Activated CD4-positive, alpha-beta T cell treated with anti-CD3 and anti-CD28 coated beads, Interleukin-2, amount 10 ng/mL, durations not matched to agents 7 days and 5 days (primary cell): ENCODE results near the gene ROR2. TPM values are rescaled to one million over a fixed set of nuclear protein-coding genes. Genes with fewer than 3 reads are reported as not detected.
A peak's percentile ranks its signal among the peaks of the same experiment; 100 is the strongest.

Experiments used
- CTCF ChIA-PET: fragments of 350-600 bp; sonication (Branson Sonifier 250); formaldehyde crosslinking; loops from one replicate; lab custom pipeline; 2021; ENCODE audit warnings: antibody characterized with exemption; lab: Charles Lee
- POLR2A ChIA-PET: fragments of 350-600 bp; sonication (Branson Sonifier 250); formaldehyde crosslinking; loops from one replicate; lab custom pipeline; 2021; ENCODE audit warnings: antibody characterized with exemption; lab: Charles Lee
- DNase-seq: peaks from one replicate; pipeline ENCODE4 v3.0.0-alpha.2; 2020
- H3K27ac Mint-ChIP-seq: one replicate; pipeline ENCODE4 v1.8.0; 2021; ENCODE audit warnings: mild to moderate bottlenecking, moderate library complexity, mixed read lengths
- H3K27me3 Mint-ChIP-seq: one replicate; pipeline ENCODE4 v1.8.0; 2021; ENCODE audit warnings: mixed read lengths
- H3K36me3 Mint-ChIP-seq: one replicate; pipeline ENCODE4 v1.8.0; 2021; ENCODE audit warnings: low read depth, mixed read lengths
- H3K4me1 Mint-ChIP-seq: one replicate; pipeline ENCODE4 v1.8.0; 2021; ENCODE audit warnings: mixed read lengths
- H3K4me3 Mint-ChIP-seq: one replicate; pipeline ENCODE4 v1.8.0; 2021; ENCODE audit warnings: mild to moderate bottlenecking, moderate library complexity, mixed read lengths
- H3K9me3 Mint-ChIP-seq: one replicate; pipeline ENCODE4 v1.8.0; 2021; ENCODE audit warnings: mixed read lengths
- total RNA-seq, 2 experiments: library from RNA; stranded (reverse); gene quantifications; one replicate each; pipeline ENCODE4 v1.2.3, GENCODE V29; 2021

The ROR2 gene
- total RNA-seq, 2 experiments from 2014 or later = 0.48 to 0.55 TPM

GRCh38 chr9:91844701-91845291, 105.2 kb downstream of the ROR2 start:
- no peaks in the 10 kb centered on the region for H3K9me3 Mint-ChIP-seq
- no peak overlapping the region for H3K4me3 Mint-ChIP-seq
- H3K27ac Mint-ChIP-seq = no peak overlapping the region
- POLR2A ChIA-PET = no interaction called here
- H3K4me1 Mint-ChIP-seq = peaks cover 33% of the 10 kb centered on the region
- no peak for DNase-seq
- no peaks in the 10 kb centered on the region for H3K36me3 Mint-ChIP-seq
- H3K27me3 Mint-ChIP-seq = peaks cover 12% of the 10 kb centered on the region
- CTCF ChIA-PET = interaction anchor here (1.0 kb wide), 1 partner anchor 47 kb away, joined by 3 read pairs; no protein-coding TSS in a partner anchor

DNA sequence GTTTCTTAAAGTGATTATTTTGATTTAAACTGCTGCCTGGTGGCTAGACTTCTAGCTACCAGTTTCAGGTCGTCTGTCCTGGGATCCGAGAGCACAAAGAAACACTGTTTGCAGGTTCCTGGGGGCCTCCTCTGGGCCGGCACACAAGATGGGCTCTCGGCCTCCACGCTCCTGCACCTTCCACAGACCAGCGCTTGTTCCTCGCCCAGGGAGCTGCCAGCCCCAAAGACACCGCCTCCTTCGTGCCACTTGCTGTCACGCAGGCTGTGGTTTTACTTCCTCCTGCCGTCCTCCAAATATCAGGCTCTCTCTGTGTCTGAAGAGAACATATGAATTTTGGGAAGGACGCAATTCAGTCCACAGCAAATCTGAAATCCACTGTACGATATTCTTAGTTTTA, 105.8 kb downstream of the ROR2 start:
- Mint-ChIP-seq H3K36me3 (no peaks in the 10 kb centered on the region), H3K9me3 (no peaks in the 10 kb centered on the region), H3K27me3 (peaks cover 8% of the 10 kb centered on the region), H3K27ac (peak overlapping the region; percentile 19), H3K4me3 (no peak overlapping the region), H3K4me1 (peaks cover 37% of the 10 kb centered on the region)
- ChIA-PET CTCF (interaction anchor here (1.0 kb wide), 1 partner anchor 47 kb away, joined by 3 read pairs; no protein-coding TSS in a partner anchor), POLR2A (no interaction called here)
- no peak for DNase-seq

GRCh38 chr9:91843623-91844148, 106.3 kb downstream of the ROR2 start:
- peaks cover 7% of the 10 kb centered on the region for H3K27me3 Mint-ChIP-seq
- peaks cover 38% of the 10 kb centered on the region for H3K4me1 Mint-ChIP-seq
- DNase-seq = no peak
- H3K36me3 Mint-ChIP-seq = no peaks in the 10 kb centered on the region
- H3K9me3 Mint-ChIP-seq = no peaks in the 10 kb centered on the region
- CTCF ChIA-PET = interaction anchor here (1.0 kb wide), 1 partner anchor 48 kb away, joined by 3 read pairs; no protein-coding TSS in a partner anchor
- no peak overlapping the region for H3K27ac Mint-ChIP-seq
- no peak overlapping the region for H3K4me3 Mint-ChIP-seq
- POLR2A ChIA-PET = no interaction called here

DNA sequence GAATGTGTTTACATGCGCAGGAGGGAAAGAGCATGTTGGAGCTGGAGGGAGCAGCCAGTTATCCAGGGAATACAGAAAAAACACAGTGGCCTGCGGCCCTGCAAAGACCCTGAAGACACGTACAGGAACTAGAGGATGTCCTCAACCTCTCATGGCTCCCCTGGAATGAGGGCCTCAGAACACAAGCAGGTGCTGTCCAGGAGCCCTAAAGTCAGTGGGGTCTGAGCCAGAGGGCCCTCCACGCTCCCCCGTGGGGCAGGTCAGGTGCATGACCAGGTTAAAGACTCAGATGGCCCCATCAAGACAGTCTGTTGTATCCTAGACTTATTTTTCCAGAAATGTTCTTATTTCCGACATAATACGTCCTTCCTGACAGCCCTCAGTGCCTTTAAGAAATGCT, 106.9 kb downstream of the ROR2 start:
- Mint-ChIP-seq H3K36me3 (no peaks in the 10 kb centered on the region), H3K4me1 (peaks cover 38% of the 10 kb centered on the region), H3K27me3 (peaks cover 6% of the 10 kb centered on the region), H3K9me3 (no peaks in the 10 kb centered on the region), H3K27ac (no peak overlapping the region), H3K4me3 (no peak overlapping the region)
- ChIA-PET POLR2A (no interaction called here), CTCF (no interaction called here)
- no peak for DNase-seq

DNA sequence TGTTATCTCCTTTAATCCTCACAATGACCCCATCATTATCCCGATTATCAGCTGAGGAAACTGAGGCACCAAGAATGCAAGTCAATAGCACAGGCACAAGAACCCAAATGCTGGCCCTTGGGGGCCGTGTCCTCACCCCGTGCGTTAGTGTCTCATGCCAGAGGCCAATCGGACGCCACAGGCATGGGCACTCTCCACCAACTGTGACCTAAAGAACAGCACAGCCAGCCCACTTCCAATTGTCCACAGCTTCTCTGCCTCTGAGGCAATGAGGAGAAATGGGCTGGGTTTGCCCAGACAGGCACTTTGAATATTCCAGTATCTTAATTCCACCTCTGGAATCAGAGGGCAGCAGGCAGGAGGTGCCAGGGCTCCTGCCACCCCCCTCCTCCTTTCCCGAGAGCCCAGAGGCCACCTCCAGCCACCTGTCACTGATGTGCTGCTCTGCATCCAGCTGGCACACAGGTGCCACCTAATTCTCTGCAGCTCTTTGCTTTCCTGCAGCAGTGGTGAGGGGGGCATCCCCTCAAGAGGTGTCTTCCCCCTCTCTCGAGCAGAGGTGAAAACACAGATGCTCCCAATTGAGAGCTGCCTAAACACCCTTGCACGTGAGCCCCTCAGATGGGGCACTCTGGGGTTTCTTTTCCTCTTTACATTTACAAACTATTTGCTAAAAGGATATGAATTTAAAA, 107.5 kb downstream of the ROR2 start:
- CTCF ChIA-PET = no interaction called here
- H3K4me3 Mint-ChIP-seq = no peak overlapping the region

GRCh38 chr9:91841591-91841990, 108.4 kb downstream of the ROR2 start:
- no peaks in the 10 kb centered on the region for H3K36me3 Mint-ChIP-seq
- no peaks in the 10 kb centered on the region for H3K9me3 Mint-ChIP-seq
- H3K27me3 Mint-ChIP-seq = peaks cover 6% of the 10 kb centered on the region
- no peak overlapping the region for H3K4me3 Mint-ChIP-seq
- POLR2A ChIA-PET = no interaction called here
- DNase-seq = no peak
- peaks cover 28% of the 10 kb centered on the region for H3K4me1 Mint-ChIP-seq
- CTCF ChIA-PET = no interaction called here
- no peak overlapping the region for H3K27ac Mint-ChIP-seq

More for the DNA sequence above, 107.5 kb downstream of the ROR2 start:
- DNase-seq = no peak
- Mint-ChIP-seq H3K27ac (no peak overlapping the region), H3K36me3 (no peaks in the 10 kb centered on the region), H3K4me1 (peaks cover 36% of the 10 kb centered on the region), H3K27me3 (peaks cover 6% of the 10 kb centered on the region), H3K9me3 (no peaks in the 10 kb centered on the region)
- POLR2A ChIA-PET = no interaction called here

GRCh38 chr9:91840882-91841281, 109.1 kb downstream of the ROR2 start:
- no peak for DNase-seq
- ChIA-PET CTCF (no interaction called here), POLR2A (no interaction called here)
- Mint-ChIP-seq H3K4me3 (no peak overlapping the region), H3K27ac (no peak overlapping the region), H3K36me3 (no peaks in the 10 kb centered on the region), H3K9me3 (no peaks in the 10 kb centered on the region), H3K4me1 (peaks cover 28% of the 10 kb centered on the region), H3K27me3 (peaks cover 8% of the 10 kb centered on the region)

GRCh38 chr9:91840469-91840868, 109.6 kb downstream of the ROR2 start:
- Mint-ChIP-seq H3K36me3 (no peaks in the 10 kb centered on the region), H3K4me3 (no peak overlapping the region), H3K4me1 (peaks cover 28% of the 10 kb centered on the region), H3K9me3 (no peaks in the 10 kb centered on the region), H3K27me3 (peaks cover 10% of the 10 kb centered on the region), H3K27ac (peak overlapping the region; percentile 75)
- DNase-seq = no peak
- POLR2A ChIA-PET = no interaction called here
- CTCF ChIA-PET = no interaction called here

DNA sequence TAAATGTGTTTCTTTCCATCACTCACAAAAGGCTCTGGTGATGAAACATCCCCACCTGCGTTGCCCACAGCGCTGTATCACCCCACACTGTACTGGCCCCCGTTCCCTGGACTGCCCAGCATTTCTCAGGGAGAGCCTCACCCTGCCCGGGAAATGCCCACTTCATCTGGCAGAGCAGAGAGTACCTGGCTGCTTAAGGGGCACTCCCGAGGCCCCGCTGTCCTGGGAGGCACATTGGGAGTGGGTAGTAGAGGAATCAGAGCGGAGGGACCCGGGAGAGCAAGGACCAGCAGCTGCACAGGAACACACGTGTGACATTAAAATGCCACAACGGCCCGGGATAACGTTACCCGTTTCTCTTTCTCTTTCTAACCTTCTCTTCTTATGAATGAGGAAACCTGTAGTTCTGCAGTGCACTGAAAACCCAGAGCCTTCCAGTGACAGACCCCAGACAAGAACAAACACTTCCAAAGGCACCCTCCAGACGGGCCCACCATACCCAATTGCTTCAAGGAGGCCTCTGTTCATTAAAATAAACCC, 110.0 kb downstream of the ROR2 start:
- peak overlapping the region; percentile 75 for H3K27ac Mint-ChIP-seq
- peaks cover 28% of the 10 kb centered on the region for H3K4me1 Mint-ChIP-seq
- DNase-seq = peak; percentile 18
- no peaks in the 10 kb centered on the region for H3K9me3 Mint-ChIP-seq
- H3K27me3 Mint-ChIP-seq = peaks cover 10% of the 10 kb centered on the region
- ChIA-PET POLR2A (no interaction called here), CTCF (no interaction called here)
- peak overlapping the region; percentile 20 for H3K4me3 Mint-ChIP-seq
- no peaks in the 10 kb centered on the region for H3K36me3 Mint-ChIP-seq

GRCh38 chr9:91837981-91838731, 111.9 kb downstream of the ROR2 start:
- POLR2A ChIA-PET = no interaction called here
- DNase-seq = no peak
- CTCF ChIA-PET = no interaction called here
- Mint-ChIP-seq H3K36me3 (no peaks in the 10 kb centered on the region), H3K27me3 (peaks cover 10% of the 10 kb centered on the region), H3K4me1 (peaks cover 15% of the 10 kb centered on the region), H3K9me3 (no peaks in the 10 kb centered on the region), H3K4me3 (no peak overlapping the region), H3K27ac (no peak overlapping the region)

- H3K4me3 Mint-ChIP-seq = no peak overlapping the region
- CTCF ChIA-PET = interaction anchor here (0.8 kb wide), 1 partner anchor 114 kb away, joined by 3 read pairs; the partner anchor contains the start of gene ROR2
Observed at GRCh38 chr9:91836515-91836914, 113.5 kb downstream of the ROR2 start.

GRCh38 chr9:91835632-91836031, 114.4 kb downstream of the ROR2 start:
- no peaks in the 10 kb centered on the region for H3K9me3 Mint-ChIP-seq
- H3K27ac Mint-ChIP-seq = no peak overlapping the region
- no peaks in the 10 kb centered on the region for H3K36me3 Mint-ChIP-seq
- no peak for DNase-seq
- CTCF ChIA-PET = no interaction called here
- H3K27me3 Mint-ChIP-seq = peaks cover 4% of the 10 kb centered on the region
- H3K4me3 Mint-ChIP-seq = no peak overlapping the region
- H3K4me1 Mint-ChIP-seq = peaks cover 15% of the 10 kb centered on the region
- POLR2A ChIA-PET = no interaction called here

More at GRCh38 chr9:91836515-91836914, 113.5 kb downstream of the ROR2 start:
- peaks cover 8% of the 10 kb centered on the region for H3K27me3 Mint-ChIP-seq
- no peak for DNase-seq
- POLR2A ChIA-PET = no interaction called here
- H3K36me3 Mint-ChIP-seq = no peaks in the 10 kb centered on the region
- no peaks in the 10 kb centered on the region for H3K9me3 Mint-ChIP-seq
- H3K4me1 Mint-ChIP-seq = peaks cover 15% of the 10 kb centered on the region
- H3K27ac Mint-ChIP-seq = no peak overlapping the region
